Endothelial cell of umbilical vein (primary cell): ENCODE measurements around the gene MYOM3. TPM values are rescaled to one million over a fixed set of nuclear protein-coding genes. Genes with fewer than 3 reads are reported as not detected.

ENCODE experiments used
- BruUV-seq: library from RNA; stranded (reverse); fragments of 400-500 nt; replicated peaks from 2 replicates; lab custom pipeline; 2021; lab: Mats Ljungman, UMichigan
- CTCF ChIA-PET: fragments of 300-600, 350-600 bp; sonication (Branson Sonifier 250); formaldehyde crosslinking; loops from one replicate; lab custom pipeline; 2021; ENCODE audit warnings: antibody characterized with exemption, inconsistent platforms; lab: Charles Lee
- POLR2A ChIA-PET: fragments of 300-600, 350-600 bp; sonication (Branson Sonifier 250); formaldehyde crosslinking; loops from one replicate; lab custom pipeline; 2021; ENCODE audit warnings: antibody characterized with exemption, inconsistent platforms; lab: Charles Lee
- DNase-seq: peaks from one replicate; pipeline ENCODE4 v3.0.0-alpha.2; 2011; ENCODE audit warnings: low read depth, low spot score
- FAIRE-seq: peaks from 2 replicates; lab custom pipeline; 2011; peaks lifted over from hg19 to GRCh38; lab: Jason Lieb, UNC
- H2AFZ ChIP-seq: 2 replicates; pipeline ENCODE4 v1.6.0; 2012; ENCODE audit warnings: low read depth, low read length, control low read depth, inconsistent platforms
- H3K27ac ChIP-seq: 2 replicates; pipeline ENCODE4 v1.5.1; 2011; ENCODE audit warnings: low read depth, mild to moderate bottlenecking, control low read depth, low read length, moderate library complexity; ENCODE audit not compliant: insufficient read depth
- H3K27me3 ChIP-seq, 2 experiments: 2 replicates each; pipeline versions ENCODE4 v1.6.0 to v1.6.1; 2011; ENCODE audit warnings: low read length in 2 of 2, mixed read lengths in 1 of 2; ENCODE audit not compliant: control insufficient read depth in 2 of 2, insufficient read depth in 2 of 2
- H3K36me3 ChIP-seq, 2 experiments: 2 replicates in 1 of 2; 3 replicates in 1 of 2; pipeline ENCODE4 v1.5.1; 2011; ENCODE audit warnings: low read length in 2 of 2, mild to moderate bottlenecking in 1 of 2, moderate library complexity in 1 of 2; ENCODE audit not compliant: control insufficient read depth in 2 of 2, insufficient read depth in 2 of 2; ENCODE audit errors: extremely low read depth in 1 of 2
- H3K4me1 ChIP-seq: 3 replicates; pipeline ENCODE4 v1.5.1; 2011; ENCODE audit warnings: mild to moderate bottlenecking, low read length; ENCODE audit not compliant: control insufficient read depth, insufficient read depth; ENCODE audit errors: extremely low read depth
- H3K4me2 ChIP-seq: 2 replicates; pipeline ENCODE4 v1.6.1; 2011; ENCODE audit warnings: low read length, control low read depth, mixed read lengths; ENCODE audit not compliant: insufficient read depth
- H3K4me3 ChIP-seq, 3 experiments: fragments of 200-600 bp in 1 of 3; sonication (generic), shearing (Covaris generic) in 1 of 3; replicated peaks in 1 of 3; 2 replicates each; pipeline ENCODE4 v1.5.1; 2011 to 2016; ENCODE audit warnings: control low read depth in 3 of 3, low read length in 3 of 3, mild to moderate bottlenecking in 2 of 3, inconsistent platforms in 1 of 3, low read depth in 1 of 3, moderate library complexity in 1 of 3; ENCODE audit not compliant: insufficient read depth in 1 of 3
- H3K79me2 ChIP-seq: 2 replicates; pipeline ENCODE4 v1.6.0; 2012; ENCODE audit warnings: low read length, inconsistent platforms; ENCODE audit not compliant: control insufficient read depth, insufficient read depth
- H3K9ac ChIP-seq: replicated peaks from 2 replicates; pipeline ENCODE3; 2011; ENCODE audit warnings: low read length, control low read depth; ENCODE audit not compliant: insufficient read depth; ENCODE audit errors: extremely low read depth
- H3K9me1 ChIP-seq: replicated peaks from 3 replicates; pipeline ENCODE4 v1.6.0; 2011; ENCODE audit warnings: mild to moderate bottlenecking, low read length; ENCODE audit not compliant: control insufficient read depth, insufficient read depth; ENCODE audit errors: extremely low read depth
- H3K9me3 ChIP-seq: replicated peaks from 2 replicates; pipeline ENCODE4 v1.5.1; 2012; ENCODE audit warnings: low read length, inconsistent platforms; ENCODE audit not compliant: control insufficient read depth, insufficient read depth
- H4K20me1 ChIP-seq: replicated peaks from 2 replicates; pipeline ENCODE3; 2011; ENCODE audit warnings: mild to moderate bottlenecking, low read length; ENCODE audit not compliant: control insufficient read depth, insufficient read depth; ENCODE audit errors: extremely low read depth
- EZH2 ChIP-seq: IDR thresholded peaks from 2 replicates; pipeline ENCODE4 v1.6.1; 2012; ENCODE audit warnings: borderline replicate concordance, low read depth, mild to moderate bottlenecking, moderate library complexity, low read length, inconsistent platforms; ENCODE audit not compliant: severe bottlenecking
- FOS ChIP-seq: IDR thresholded peaks from 2 replicates; pipeline ENCODE4 v1.6.1; 2011; ENCODE audit warnings: mild to moderate bottlenecking, low read length, moderate library complexity, borderline replicate concordance; ENCODE audit not compliant: insufficient read depth
- GATA2 ChIP-seq: IDR thresholded peaks from 2 replicates; pipeline ENCODE4 v1.7.0; 2011; ENCODE audit warnings: low read depth, mild to moderate bottlenecking, moderate library complexity, mixed read lengths, low read length; ENCODE audit not compliant: insufficient read length, insufficient read depth
- JUN ChIP-seq: IDR thresholded peaks from 2 replicates; pipeline ENCODE4 v1.6.1; 2011; ENCODE audit warnings: borderline replicate concordance, low read depth; ENCODE audit not compliant: insufficient read length, insufficient read depth
- MAX ChIP-seq: IDR thresholded peaks from 2 replicates; pipeline ENCODE4 v1.6.1; 2011; ENCODE audit not compliant: insufficient read depth, insufficient read length
- MYC ChIP-seq: IDR thresholded peaks from one replicate; pipeline ENCODE4 v1.6.1; 2011; ENCODE audit warnings: mild to moderate bottlenecking, low read depth, low read length
- POLR2A ChIP-seq: IDR thresholded peaks from 2 replicates; pipeline ENCODE4 v1.6.1; 2012; ENCODE audit warnings: low read depth, mild to moderate bottlenecking, control low read depth, low read length
- POLR2AphosphoS5 ChIP-seq: IDR thresholded peaks from 2 replicates; pipeline ENCODE4 v1.6.1; 2012; ENCODE audit warnings: low read depth, mild to moderate bottlenecking, control low read depth, low read length, moderate library complexity; ENCODE audit not compliant: insufficient read depth
- dilution Hi-C: fragments of 300-500 bp; cut with MboI; formaldehyde crosslinking; loops from one replicate; pipeline ENCODE4 v1.15.0; 2019; ENCODE audit warnings: low sequenced_read_pairs; ENCODE audit not compliant: extremely low pct_ligation_motif_present
- intact Hi-C: fragments of 100-400 bp; cut with micrococcal nuclease; formaldehyde crosslinking; loops from one replicate; pipeline ENCODE4 v1.10.0; 2022
- polyA plus RNA-seq, 4 experiments: library from polyadenylated mRNA; depleted of rRNA in 3 of 4; stranded (reverse) in 3 of 4; unstranded in 1 of 4; fragments of >200 nt; gene quantifications; 2 replicates each; pipeline versions ENCODE4 v1.2.1 to v1.2.3, GENCODE V29; 2011 to 2012; ENCODE audit warnings: missing spikeins in 1 of 4
- total RNA-seq: library from RNA; stranded (reverse); gene quantifications from 2 replicates; pipeline ENCODE4 v1.2.3, GENCODE V29; 2021
- TF ChIP-seq, protein P1 (sequence below), 2 donors: IDR thresholded peaks; 1 replicate in 1 of 2; 2 replicates in 1 of 2; pipeline ENCODE4 v1.5.1; 2011; ENCODE audit warnings: low read length in 2 of 2, mild to moderate bottlenecking in 2 of 2, moderate library complexity in 2 of 2, control low read depth in 1 of 2, inconsistent platforms in 1 of 2, low read depth in 1 of 2; ENCODE audit not compliant: insufficient read depth in 1 of 2; ENCODE audit errors: extremely low read depth in 1 of 2

MYOM3 gene
- total and polyA plus RNA-seq, 2 donors (not counting 3 experiments of a cell fraction or from before 2014, with no cell fraction given), result 0.11 to 0.40 TPM

- Histone ChIP-seq H3K36me3 (no peaks in the 10 kb centered on the region), H3K9me1 (no peaks in the 10 kb centered on the region), H3K9me3 (no peaks in the 10 kb centered on the region), H2AFZ (no peak overlapping the region), H3K4me2 (no peak overlapping the region), H3K79me2 (no peaks in the 10 kb centered on the region), H4K20me1 (no peaks in the 10 kb centered on the region), H3K4me1 (no peaks in the 10 kb centered on the region), H3K27ac (no peak overlapping the region), H3K9ac (no peak overlapping the region), H3K27me3 (no peaks in the 10 kb centered on the region), H3K4me3 (no peak overlapping the region)
- no peak for TF ChIP-seq POLR2AphosphoS5
- TF ChIP-seq MAX, result no peak
- TF ChIP-seq MYC, result no peak
- no peak for TF ChIP-seq EZH2
- TF ChIP-seq JUN, result no peak
- TF ChIP-seq GATA2, result no peak
- no TSS peak for BruUV-seq
- ChIA-PET POLR2A (no interaction called here), CTCF (interaction anchor here (1.2 kb wide), 1 partner anchor 9 kb away, joined by 3 read pairs; no protein-coding TSS in a partner anchor)
- intact Hi-C loops, result no loop called here
- FAIRE-seq (no peak), DNase-seq (no peak)
- dilution Hi-C loops, result no loop called here
Observed at GRCh38 chr1:24127134-24127800, 15.3 kb upstream of the MYOM3 start.

DNA sequence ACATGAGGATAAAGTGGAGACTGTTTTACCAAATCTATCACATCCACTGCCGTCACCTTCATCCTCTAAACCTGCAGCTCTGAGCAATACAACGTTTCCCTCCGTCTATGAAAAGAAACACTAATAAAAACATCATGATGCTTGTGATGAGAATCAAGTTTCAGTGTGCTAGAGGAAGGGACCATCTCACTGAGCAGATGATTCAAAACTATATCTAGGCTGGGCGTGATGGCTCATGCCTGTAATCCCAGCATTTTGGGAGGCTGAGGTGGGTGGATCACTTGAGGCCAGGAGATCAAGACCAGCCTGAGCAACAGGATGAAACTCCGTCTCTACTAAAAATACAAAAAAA, 14.7 kb upstream of the MYOM3 start:
- no peaks in the 10 kb centered on the region for H4K20me1 ChIP-seq
- no peaks in the 10 kb centered on the region for H3K9me1 ChIP-seq
- H3K27ac ChIP-seq, result no peak overlapping the region
- intact Hi-C loops, result no loop called here
- no peaks in the 10 kb centered on the region for H3K36me3 ChIP-seq
- H2AFZ ChIP-seq, result no peak overlapping the region
- BruUV-seq, result no TSS peak
- H3K9me3 ChIP-seq, result no peaks in the 10 kb centered on the region
- DNase-seq, result no peak
- no peak for FAIRE-seq
- H3K4me3 ChIP-seq, result no peak overlapping the region
- ChIA-PET CTCF (interaction anchor here (1.2 to 1.6 kb wide), 3 partner anchors 10 to 28 kb away, joined by 3 to 7 read pairs (median 3); partner anchors contain the start of gene MYOM3), POLR2A (no interaction called here)
- no peak overlapping the region for H3K9ac ChIP-seq
- TF ChIP-seq EZH2 (no peak), GATA2 (no peak), FOS (no peak), MAX (no peak), JUN (no peak), MYC (no peak), POLR2A (no peak), POLR2AphosphoS5 (no peak)
- TF ChIP-seq, protein P1, sequence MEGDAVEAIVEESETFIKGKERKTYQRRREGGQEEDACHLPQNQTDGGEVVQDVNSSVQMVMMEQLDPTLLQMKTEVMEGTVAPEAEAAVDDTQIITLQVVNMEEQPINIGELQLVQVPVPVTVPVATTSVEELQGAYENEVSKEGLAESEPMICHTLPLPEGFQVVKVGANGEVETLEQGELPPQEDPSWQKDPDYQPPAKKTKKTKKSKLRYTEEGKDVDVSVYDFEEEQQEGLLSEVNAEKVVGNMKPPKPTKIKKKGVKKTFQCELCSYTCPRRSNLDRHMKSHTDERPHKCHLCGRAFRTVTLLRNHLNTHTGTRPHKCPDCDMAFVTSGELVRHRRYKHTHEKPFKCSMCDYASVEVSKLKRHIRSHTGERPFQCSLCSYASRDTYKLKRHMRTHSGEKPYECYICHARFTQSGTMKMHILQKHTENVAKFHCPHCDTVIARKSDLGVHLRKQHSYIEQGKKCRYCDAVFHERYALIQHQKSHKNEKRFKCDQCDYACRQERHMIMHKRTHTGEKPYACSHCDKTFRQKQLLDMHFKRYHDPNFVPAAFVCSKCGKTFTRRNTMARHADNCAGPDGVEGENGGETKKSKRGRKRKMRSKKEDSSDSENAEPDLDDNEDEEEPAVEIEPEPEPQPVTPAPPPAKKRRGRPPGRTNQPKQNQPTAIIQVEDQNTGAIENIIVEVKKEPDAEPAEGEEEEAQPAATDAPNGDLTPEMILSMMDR (IDR thresholded peaks at IDR 0.05; ENCODE audit: extremely low read depth in 1 of 2, insufficient read depth in 1 of 2, low read depth in 1 of 2, low read length in 2 of 2), result no peak
- H3K4me1 ChIP-seq, result no peaks in the 10 kb centered on the region
- H3K4me2 ChIP-seq, result no peak overlapping the region
- no peaks in the 10 kb centered on the region for H3K27me3 ChIP-seq
- dilution Hi-C loops, result no loop called here
- no peaks in the 10 kb centered on the region for H3K79me2 ChIP-seq
